NOMO-1 treated with DMSO at 0.1 percent for 48 hours (cell line): ENCODE data around the gene CMSS1.

Source experiments
- DNase-seq: peaks from one replicate; lab custom pipeline; 2025; ENCODE audit not compliant: unreplicated experiment; lab: John Stamatoyannopoulos, UW

The CMSS1 gene

GRCh38 chr3:100020876-100021644, 203.4 kb downstream of the CMSS1 start:
- DNase-seq = no peak

GRCh38 chr3:100022506-100022905, 204.8 kb downstream of the CMSS1 start:
- DNase-seq = no peak

- no peak for DNase-seq
These were observed 205.5 kb downstream of the CMSS1 start for GRCh38 chr3:100023150-100023549.

- DNase-seq = no peak
These were observed 205.9 kb downstream of the CMSS1 start for GRCh38 chr3:100023595-100023994.

GRCh38 chr3:100024520-100025303, 207.1 kb downstream of the CMSS1 start:
- no peak for DNase-seq

GRCh38 chr3:100027321-100027720, 209.7 kb downstream of the CMSS1 start:
- DNase-seq = no peak

- no peak for DNase-seq
These were observed 211.4 kb downstream of the CMSS1 start for GRCh38 chr3:100029052-100029451.

GRCh38 chr3:100029689-100030088, 212.0 kb downstream of the CMSS1 start:
- DNase-seq = no peak

GRCh38 chr3:100030346-100030745, 212.7 kb downstream of the CMSS1 start:
- DNase-seq = no peak

GRCh38 chr3:100030914-100031425, 213.3 kb downstream of the CMSS1 start:
- no peak for DNase-seq

- no peak for DNase-seq
These were observed 214.6 kb downstream of the CMSS1 start for GRCh38 chr3:100032243-100032642.

- DNase-seq = no peak
These were observed 215.5 kb downstream of the CMSS1 start for GRCh38 chr3:100033184-100033583.

GRCh38 chr3:100033903-100034471, 216.3 kb downstream of the CMSS1 start:
- no peak for DNase-seq

GRCh38 chr3:100039075-100039474, 221.4 kb downstream of the CMSS1 start:
- no peak for DNase-seq

- DNase-seq = no peak
These were observed 223.0 kb downstream of the CMSS1 start for GRCh38 chr3:100040451-100041225.

GRCh38 chr3:100041328-100041749, 223.7 kb downstream of the CMSS1 start:
- no peak for DNase-seq

- DNase-seq = no peak
These were observed 224.7 kb downstream of the CMSS1 start for GRCh38 chr3:100042166-100042981.

- peak; percentile 74 for DNase-seq
These were observed 225.6 kb downstream of the CMSS1 start for GRCh38 chr3:100043271-100043670.

GRCh38 chr3:100044369-100044768, 226.7 kb downstream of the CMSS1 start:
- peak; percentile 97 for DNase-seq

- no peak for DNase-seq
These were observed 228.0 kb downstream of the CMSS1 start for GRCh38 chr3:100045696-100046095.
